SK-N-MC (cell line): ENCODE data around the gene CTTNBP2NL.
"Not testable (repeated sequence)": the region's sequence is repeated elsewhere in the genome, so short reads cannot be mapped to it uniquely, and the experiment has no call there.

Experiments
- DNase-seq: peaks from one replicate; pipeline ENCODE4 v3.0.0-alpha.2; 2011; ENCODE audit warnings: low read depth, low spot score
- H3K27ac ChIP-seq: fragments of 200-600 bp; sonication (generic); 2 replicates; pipeline ENCODE4 v1.5.1; 2016; ENCODE audit warnings: mixed run types
- H3K36me3 ChIP-seq: fragments of 200-600 bp; sonication (generic); 2 replicates; pipeline ENCODE4 v1.6.1; 2017; ENCODE audit warnings: antibody characterized with exemption, low read length, mixed read lengths; ENCODE audit not compliant: insufficient read depth
- H3K4me3 ChIP-seq: fragments of 200-600 bp; sonication (generic); 2 replicates; pipeline ENCODE4 v1.5.1; 2016
- H3K9ac ChIP-seq: fragments of 200-600 bp; sonication (generic); 2 replicates; pipeline ENCODE4 v1.8.0; 2017; ENCODE audit warnings: mixed run types, mixed read lengths; ENCODE audit not compliant: insufficient read length
- H3K9me3 ChIP-seq: fragments of 200-600 bp; sonication (generic); 2 replicates; pipeline ENCODE4 v1.6.1; 2017; ENCODE audit warnings: low read depth, mild to moderate bottlenecking, antibody characterized with exemption, low read length, moderate library complexity, mixed read lengths
- EZH2 ChIP-seq: fragments of 200-600 bp; sonication (generic); IDR thresholded peaks from one replicate; pipeline ENCODE4 v1.6.1; 2017; ENCODE audit warnings: antibody characterized with exemption
- FOXP2 ChIP-seq: optimal IDR thresholded peaks from 2 replicates; pipeline ENCODE3; 2011; ENCODE audit warnings: mild to moderate bottlenecking, moderate library complexity; ENCODE audit not compliant: insufficient read depth; ENCODE audit errors: extremely low read length, control extremely low read depth
- POLR2AphosphoS5 ChIP-seq: IDR thresholded peaks from 2 replicates; pipeline ENCODE4 v1.6.1; 2012; ENCODE audit warnings: mild to moderate bottlenecking, low read depth, low read length, borderline replicate concordance

The CTTNBP2NL gene

GRCh38 chr1:112429749-112430148 lies 33.7 kb downstream of the CTTNBP2NL start:
- no peaks in the 10 kb centered on the region; the same call in 1 of the 2 replicates for H3K36me3 ChIP-seq
- no peak for DNase-seq
- no peaks in the 10 kb centered on the region for H3K9me3 ChIP-seq
- H3K27ac ChIP-seq, result no peak overlapping the region
- no peak overlapping the region for H3K4me3 ChIP-seq
- no peak overlapping the region for H3K9ac ChIP-seq
- TF ChIP-seq FOXP2 (no peak), POLR2AphosphoS5 (no peak), EZH2 (no peak)

GRCh38 chr1:112431038-112431437 lies 35.0 kb downstream of the CTTNBP2NL start:
- H3K36me3 ChIP-seq, result no peaks in the 10 kb centered on the region
- no peak overlapping the region for H3K9ac ChIP-seq
- no peaks in the 10 kb centered on the region for H3K9me3 ChIP-seq
- no peak for DNase-seq
- H3K27ac ChIP-seq, result no peak overlapping the region
- TF ChIP-seq EZH2 (no peak), FOXP2 (no peak), POLR2AphosphoS5 (no peak)
- H3K4me3 ChIP-seq, result no peak overlapping the region

GRCh38 chr1:112435448-112435847 lies 39.4 kb downstream of the CTTNBP2NL start:
- no peak for TF ChIP-seq EZH2
- TF ChIP-seq POLR2AphosphoS5, result no peak
- TF ChIP-seq FOXP2, result no peak
- DNase-seq, result no peak
- no peak overlapping the region for H3K27ac ChIP-seq
- H3K36me3 ChIP-seq, result peaks cover 4% of the 10 kb centered on the region; the same call in 1 of the 2 replicates
- H3K9ac ChIP-seq, result no peak overlapping the region
- H3K9me3 ChIP-seq, result no peaks in the 10 kb centered on the region
- no peak overlapping the region for H3K4me3 ChIP-seq

- H3K27ac ChIP-seq, result no peak overlapping the region
- TF ChIP-seq FOXP2 (no peak), EZH2 (no peak), POLR2AphosphoS5 (no peak)
- no peak overlapping the region for H3K4me3 ChIP-seq
- H3K9ac ChIP-seq, result no peak overlapping the region
- no peak for DNase-seq
- peaks cover 8% of the 10 kb centered on the region; the same call in 1 of the 2 replicates for H3K36me3 ChIP-seq
- no peaks in the 10 kb centered on the region for H3K9me3 ChIP-seq
Observed at GRCh38 chr1:112436384-112437156, 40.6 kb downstream of the CTTNBP2NL start.

- not testable (repeated sequence) for DNase-seq, H3K9me3 ChIP-seq, H3K27ac ChIP-seq, H3K36me3 ChIP-seq, H3K9ac ChIP-seq, H3K4me3 ChIP-seq
Observed at GRCh38 chr1:112438156-112438555, 42.1 kb downstream of the CTTNBP2NL start.

GRCh38 chr1:112439592-112439991 lies 43.6 kb downstream of the CTTNBP2NL start:
- Histone ChIP-seq H3K36me3 (peaks cover 8% of the 10 kb centered on the region; the same call in 1 of the 2 replicates), H3K9me3 (no peaks in the 10 kb centered on the region), H3K4me3 (no peak overlapping the region), H3K27ac (no peak overlapping the region), H3K9ac (no peak overlapping the region)
- no peak for DNase-seq
- TF ChIP-seq FOXP2, result no peak
- TF ChIP-seq EZH2, result no peak
- TF ChIP-seq POLR2AphosphoS5, result no peak

- Histone ChIP-seq H3K36me3 (peaks cover 8% of the 10 kb centered on the region; the same call in 1 of the 2 replicates), H3K9me3 (no peaks in the 10 kb centered on the region), H3K27ac (no peak overlapping the region), H3K9ac (no peak overlapping the region), H3K4me3 (no peak overlapping the region)
- no peak for DNase-seq
- TF ChIP-seq FOXP2 (no peak), POLR2AphosphoS5 (no peak), EZH2 (no peak)
Observed at GRCh38 chr1:112440574-112440973, 44.6 kb downstream of the CTTNBP2NL start.

- Histone ChIP-seq H3K27ac (no peak overlapping the region), H3K9ac (no peak overlapping the region), H3K4me3 (no peak overlapping the region), H3K36me3 (0 out of 2 replicates have a peak, but pooled peaks cover 4% of the 10 kb centered on the region), H3K9me3 (no peaks in the 10 kb centered on the region)
- DNase-seq, result no peak
- TF ChIP-seq FOXP2 (no peak), EZH2 (no peak), POLR2AphosphoS5 (no peak)
Observed at GRCh38 chr1:112444269-112444668, 48.3 kb downstream of the CTTNBP2NL start.

- H3K9me3 ChIP-seq, result no peaks in the 10 kb centered on the region
- TF ChIP-seq EZH2 (no peak), POLR2AphosphoS5 (no peak), FOXP2 (no peak)
- DNase-seq, result no peak
- no peak overlapping the region for H3K4me3 ChIP-seq
- no peak overlapping the region for H3K9ac ChIP-seq
- no peak overlapping the region for H3K27ac ChIP-seq
- H3K36me3 ChIP-seq, result 0 out of 2 replicates have a peak, but pooled peaks cover 6% of the 10 kb centered on the region
Observed at GRCh38 chr1:112445596-112445995, 49.6 kb downstream of the CTTNBP2NL start.
